Gastrocnemius medialis (tissue), 4 donors: ENCODE data around the gene DPH3.

ENCODE experiments used
- CTCF ChIP-seq, 5 experiments: fragments of 450-650 bp in 3 of 5; fragments of 200-600 bp in 2 of 5; sonication (generic) in 2 of 5; IDR thresholded peaks in 4 of 5; conservative IDR thresholded peaks in 1 of 5; 1 replicate in 4 of 5; 2 replicates in 1 of 5; pipeline ENCODE4 v1.5.1; 2016 to 2019; ENCODE audit warnings: antibody characterized with exemption in 5 of 5, mild to moderate bottlenecking in 3 of 5, moderate library complexity in 3 of 5
- POLR2A ChIP-seq, 2 donors: fragments of 450-650 bp; IDR thresholded peaks; one replicate each; pipeline ENCODE4 v1.6.1; 2017; ENCODE audit warnings: antibody characterized with exemption in 2 of 2, mild to moderate bottlenecking in 2 of 2, moderate library complexity in 2 of 2

DNA sequence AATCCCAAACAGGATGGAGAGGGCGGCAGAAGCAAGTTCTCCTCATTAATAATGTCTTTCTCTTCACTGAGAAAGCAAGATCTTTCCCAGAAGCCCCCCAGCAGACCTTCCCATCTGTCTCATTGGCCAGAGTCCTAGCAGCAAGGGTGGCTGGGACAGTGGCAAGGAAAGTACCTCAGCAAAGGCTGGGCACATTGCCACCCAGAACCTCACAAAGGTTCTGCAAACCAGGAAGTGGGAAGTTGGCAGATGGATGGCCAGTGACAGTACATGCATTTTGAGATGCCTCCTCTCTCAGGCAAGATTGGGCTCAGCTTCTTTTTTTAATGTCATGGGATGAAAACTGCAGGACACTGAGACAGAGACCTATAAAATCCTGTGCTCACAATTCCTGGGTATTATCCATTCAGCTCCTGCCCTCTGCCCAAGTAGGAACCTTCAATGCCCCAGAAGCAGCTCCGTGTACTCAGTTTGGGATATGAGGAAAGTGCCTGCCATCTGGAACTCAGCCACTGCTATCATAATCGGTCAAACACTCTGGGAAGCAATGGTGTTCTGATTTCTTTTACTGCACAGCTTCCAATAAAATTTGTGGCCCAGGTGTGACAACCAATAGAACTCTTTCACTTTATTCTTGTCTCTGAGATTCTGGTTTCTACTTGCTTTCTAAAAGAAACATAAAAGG is 25.5 kb downstream of the DPH3 start:
- TF ChIP-seq CTCF (IDR thresholded peaks at IDR 0.05 in 4 of 5, conservative IDR thresholded peaks at IDR 0.05 in 1 of 5) (no peak), POLR2A (IDR thresholded peaks at IDR 0.05) (no peak)
